T1000 (cell line): ENCODE results near the gene UPB1.
"Not testable (repeated sequence)": the region's sequence is repeated elsewhere in the genome, so short reads cannot be mapped to it uniquely, and the experiment has no call there.

Experiments
- DNase-seq: peaks from one replicate; lab custom pipeline; 2025; ENCODE audit warnings: mixed read lengths; lab: John Stamatoyannopoulos, UW

Gene UPB1

GRCh38 chr22:24504956-24505736 is 10.0 kb downstream of the UPB1 start:
- DNase-seq = no peak

GRCh38 chr22:24506802-24507438 is 11.8 kb downstream of the UPB1 start:
- DNase-seq = no peak

GRCh38 chr22:24507716-24508115 is 12.6 kb downstream of the UPB1 start:
- no peak for DNase-seq

- DNase-seq = no peak
Observed at GRCh38 chr22:24510637-24511625, 15.8 kb downstream of the UPB1 start.

GRCh38 chr22:24512043-24512442 is 16.9 kb downstream of the UPB1 start:
- DNase-seq = no peak

- no peak for DNase-seq
Observed at GRCh38 chr22:24513378-24514240, 18.5 kb downstream of the UPB1 start.

GRCh38 chr22:24514241-24515026 is 19.3 kb downstream of the UPB1 start:
- DNase-seq = no peak

GRCh38 chr22:24515027-24515338 is 19.9 kb downstream of the UPB1 start:
- DNase-seq = no peak

- DNase-seq = peak; percentile 22
Observed at GRCh38 chr22:24516301-24516737, 21.2 kb downstream of the UPB1 start.

- DNase-seq = no peak
Observed at GRCh38 chr22:24517446-24517845, 22.3 kb downstream of the UPB1 start.

GRCh38 chr22:24518228-24518627 is 23.1 kb downstream of the UPB1 start:
- no peak for DNase-seq

GRCh38 chr22:24518771-24519485 is 23.8 kb downstream of the UPB1 start:
- DNase-seq = no peak

- DNase-seq = no peak
Observed at GRCh38 chr22:24519496-24519895, 24.4 kb downstream of the UPB1 start.

- no peak for DNase-seq
Observed at GRCh38 chr22:24521791-24522245, 26.7 kb downstream of the UPB1 start.

GRCh38 chr22:24523873-24524272 is 28.7 kb downstream of the UPB1 start:
- no peak for DNase-seq

GRCh38 chr22:24525416-24526037 is 30.4 kb downstream of the UPB1 start:
- peak; percentile 44 for DNase-seq

GRCh38 chr22:24526191-24526590 is 31.1 kb downstream of the UPB1 start:
- DNase-seq = no peak

GRCh38 chr22:24529898-24530297 is 34.8 kb downstream of the UPB1 start:
- no peak for DNase-seq

- DNase-seq = not testable (repeated sequence)
Observed at GRCh38 chr22:24530968-24531367, 35.8 kb downstream of the UPB1 start.
